Fibroblast of skin of scalp (primary cell): ENCODE data around the gene OR4E2.
"Not testable (repeated sequence)": the region's sequence is repeated elsewhere in the genome, so short reads cannot be mapped to it uniquely, and the experiment has no call there.

Experiments used
- DNase-seq: peaks from one replicate; pipeline ENCODE4 v3.0.0-alpha.2; 2013

Gene OR4E2

GRCh38 chr14:21697662-21698061 lies 44.0 kb downstream of the OR4E2 start:
- not testable (repeated sequence) for DNase-seq

GRCh38 chr14:21698538-21698937 lies 44.9 kb downstream of the OR4E2 start:
- not testable (repeated sequence) for DNase-seq

- no peak for DNase-seq
Observed at GRCh38 chr14:21699551-21699950, 45.9 kb downstream of the OR4E2 start.

- DNase-seq: no peak
Observed at GRCh38 chr14:21702316-21702715, 48.7 kb downstream of the OR4E2 start.

- no peak for DNase-seq
Observed at GRCh38 chr14:21703357-21704326, 50.0 kb downstream of the OR4E2 start.

GRCh38 chr14:21704338-21704737 lies 50.7 kb downstream of the OR4E2 start:
- no peak for DNase-seq

- peak; percentile 33 for DNase-seq
Observed at GRCh38 chr14:21711360-21711961, 57.8 kb downstream of the OR4E2 start.

- no peak for DNase-seq
Observed at GRCh38 chr14:21712036-21712435, 58.4 kb downstream of the OR4E2 start.

- DNase-seq: no peak
Observed at GRCh38 chr14:21714318-21714929, 60.8 kb downstream of the OR4E2 start.
